ENCODE data around the gene TNKS1BP1. TPM values are rescaled to one million over a fixed set of nuclear protein-coding genes. Genes with fewer than 3 reads are reported as not detected.
A peak's percentile ranks its signal among the peaks of the same experiment; 100 is the strongest.

The TNKS1BP1 gene
- total RNA-seq, 1 experiment from 2014 or later: 127 TPM

DNA sequence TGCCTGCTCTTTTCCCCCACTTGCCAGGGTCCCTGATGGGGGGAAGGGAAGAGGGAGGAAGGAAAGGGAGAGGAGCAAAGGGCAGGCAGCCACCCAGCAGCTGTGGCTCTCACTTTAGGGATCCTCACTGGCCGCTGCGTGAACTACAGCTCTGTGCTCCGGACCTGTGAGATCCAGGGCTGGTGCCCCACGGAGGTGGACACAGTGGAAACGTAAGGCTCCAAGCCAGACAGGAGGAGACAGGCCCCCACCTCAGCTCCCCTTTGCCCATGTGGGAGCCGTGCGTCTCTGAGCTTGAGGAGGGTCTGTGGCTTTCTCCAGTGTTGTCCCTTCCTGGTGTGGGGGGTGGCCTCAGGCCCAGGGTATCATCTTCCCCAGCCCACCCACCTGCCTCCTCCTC, 23.3 kb upstream of the TNKS1BP1 start:
- DNase-seq (ENCODE audit: low spot score) (no peak), ATAC-seq (no peak)
- H3K4me3 Mint-ChIP-seq: no peak overlapping the region
- ChIA-PET POLR2A (no interaction called here), CTCF (interaction anchor here (0.6 to 2.8 kb wide), 6 partner anchors 10 to 179 kb away, joined by 3 to 13 read pairs (median 4); no protein-coding TSS in a partner anchor)
- peaks cover 6% of the 10 kb centered on the region; the same call in 1 of the 2 replicates for H3K9me3 Mint-ChIP-seq
- H3K27ac Mint-ChIP-seq: no peak overlapping the region
- TF ChIP-seq PRRX2 (CRISPR knock-in tag; IDR thresholded peaks at IDR 0.05) (no peak), NR1H2 (CRISPR knock-in tag; IDR thresholded peaks at IDR 0.05) (no peak), ZBTB21 (CRISPR knock-in tag; IDR thresholded peaks at IDR 0.05; ENCODE audit: borderline replicate concordance) (no peak), GABPB1 (CRISPR knock-in tag; IDR thresholded peaks at IDR 0.05) (no peak), TP53 (CRISPR knock-in tag; IDR thresholded peaks at IDR 0.05) (no peak), SP1 (CRISPR knock-in tag; conservative IDR thresholded peaks at IDR 0.05) (no peak), NR3C1 (CRISPR knock-in tag; conservative IDR thresholded peaks at IDR 0.05; ENCODE audit: low read depth) (no peak)
- TF ChIP-seq, protein P1, sequence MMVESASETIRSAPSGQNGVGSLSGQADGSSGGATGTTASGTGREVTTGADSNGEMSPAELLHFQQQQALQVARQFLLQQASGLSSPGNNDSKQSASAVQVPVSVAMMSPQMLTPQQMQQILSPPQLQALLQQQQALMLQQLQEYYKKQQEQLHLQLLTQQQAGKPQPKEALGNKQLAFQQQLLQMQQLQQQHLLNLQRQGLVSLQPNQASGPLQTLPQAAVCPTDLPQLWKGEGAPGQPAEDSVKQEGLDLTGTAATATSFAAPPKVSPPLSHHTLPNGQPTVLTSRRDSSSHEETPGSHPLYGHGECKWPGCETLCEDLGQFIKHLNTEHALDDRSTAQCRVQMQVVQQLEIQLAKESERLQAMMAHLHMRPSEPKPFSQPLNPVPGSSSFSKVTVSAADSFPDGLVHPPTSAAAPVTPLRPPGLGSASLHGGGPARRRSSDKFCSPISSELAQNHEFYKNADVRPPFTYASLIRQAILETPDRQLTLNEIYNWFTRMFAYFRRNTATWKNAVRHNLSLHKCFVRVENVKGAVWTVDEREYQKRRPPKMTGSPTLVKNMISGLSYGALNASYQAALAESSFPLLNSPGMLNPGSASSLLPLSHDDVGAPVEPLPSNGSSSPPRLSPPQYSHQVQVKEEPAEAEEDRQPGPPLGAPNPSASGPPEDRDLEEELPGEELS (CRISPR knock-in tag; IDR thresholded peaks at IDR 0.05): no peak
- TF ChIP-seq, protein P2, sequence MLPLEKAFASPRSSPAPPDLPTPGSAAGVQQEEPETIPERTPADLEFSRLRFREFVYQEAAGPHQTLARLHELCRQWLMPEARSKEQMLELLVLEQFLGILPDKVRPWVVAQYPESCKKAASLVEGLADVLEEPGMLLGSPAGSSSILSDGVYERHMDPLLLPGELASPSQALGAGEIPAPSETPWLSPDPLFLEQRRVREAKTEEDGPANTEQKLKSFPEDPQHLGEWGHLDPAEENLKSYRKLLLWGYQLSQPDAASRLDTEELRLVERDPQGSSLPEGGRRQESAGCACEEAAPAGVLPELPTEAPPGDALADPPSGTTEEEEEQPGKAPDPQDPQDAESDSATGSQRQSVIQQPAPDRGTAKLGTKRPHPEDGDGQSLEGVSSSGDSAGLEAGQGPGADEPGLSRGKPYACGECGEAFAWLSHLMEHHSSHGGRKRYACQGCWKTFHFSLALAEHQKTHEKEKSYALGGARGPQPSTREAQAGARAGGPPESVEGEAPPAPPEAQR (CRISPR knock-in tag; IDR thresholded peaks at IDR 0.05): no peak
- TF ChIP-seq, protein P3, sequence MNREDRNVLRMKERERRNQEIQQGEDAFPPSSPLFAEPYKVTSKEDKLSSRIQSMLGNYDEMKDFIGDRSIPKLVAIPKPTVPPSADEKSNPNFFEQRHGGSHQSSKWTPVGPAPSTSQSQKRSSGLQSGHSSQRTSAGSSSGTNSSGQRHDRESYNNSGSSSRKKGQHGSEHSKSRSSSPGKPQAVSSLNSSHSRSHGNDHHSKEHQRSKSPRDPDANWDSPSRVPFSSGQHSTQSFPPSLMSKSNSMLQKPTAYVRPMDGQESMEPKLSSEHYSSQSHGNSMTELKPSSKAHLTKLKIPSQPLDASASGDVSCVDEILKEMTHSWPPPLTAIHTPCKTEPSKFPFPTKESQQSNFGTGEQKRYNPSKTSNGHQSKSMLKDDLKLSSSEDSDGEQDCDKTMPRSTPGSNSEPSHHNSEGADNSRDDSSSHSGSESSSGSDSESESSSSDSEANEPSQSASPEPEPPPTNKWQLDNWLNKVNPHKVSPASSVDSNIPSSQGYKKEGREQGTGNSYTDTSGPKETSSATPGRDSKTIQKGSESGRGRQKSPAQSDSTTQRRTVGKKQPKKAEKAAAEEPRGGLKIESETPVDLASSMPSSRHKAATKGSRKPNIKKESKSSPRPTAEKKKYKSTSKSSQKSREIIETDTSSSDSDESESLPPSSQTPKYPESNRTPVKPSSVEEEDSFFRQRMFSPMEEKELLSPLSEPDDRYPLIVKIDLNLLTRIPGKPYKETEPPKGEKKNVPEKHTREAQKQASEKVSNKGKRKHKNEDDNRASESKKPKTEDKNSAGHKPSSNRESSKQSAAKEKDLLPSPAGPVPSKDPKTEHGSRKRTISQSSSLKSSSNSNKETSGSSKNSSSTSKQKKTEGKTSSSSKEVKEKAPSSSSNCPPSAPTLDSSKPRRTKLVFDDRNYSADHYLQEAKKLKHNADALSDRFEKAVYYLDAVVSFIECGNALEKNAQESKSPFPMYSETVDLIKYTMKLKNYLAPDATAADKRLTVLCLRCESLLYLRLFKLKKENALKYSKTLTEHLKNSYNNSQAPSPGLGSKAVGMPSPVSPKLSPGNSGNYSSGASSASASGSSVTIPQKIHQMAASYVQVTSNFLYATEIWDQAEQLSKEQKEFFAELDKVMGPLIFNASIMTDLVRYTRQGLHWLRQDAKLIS (CRISPR knock-in tag; IDR thresholded peaks at IDR 0.05; ENCODE audit: borderline replicate concordance): no peak
- peaks cover 26% of the 10 kb centered on the region for H3K4me1 Mint-ChIP-seq
- H3K36me3 Mint-ChIP-seq: no peaks in the 10 kb centered on the region
- peaks cover 11% of the 10 kb centered on the region; the same call in 1 of the 2 replicates for H3K27me3 Mint-ChIP-seq (ENCODE audit: low read depth)

DNA sequence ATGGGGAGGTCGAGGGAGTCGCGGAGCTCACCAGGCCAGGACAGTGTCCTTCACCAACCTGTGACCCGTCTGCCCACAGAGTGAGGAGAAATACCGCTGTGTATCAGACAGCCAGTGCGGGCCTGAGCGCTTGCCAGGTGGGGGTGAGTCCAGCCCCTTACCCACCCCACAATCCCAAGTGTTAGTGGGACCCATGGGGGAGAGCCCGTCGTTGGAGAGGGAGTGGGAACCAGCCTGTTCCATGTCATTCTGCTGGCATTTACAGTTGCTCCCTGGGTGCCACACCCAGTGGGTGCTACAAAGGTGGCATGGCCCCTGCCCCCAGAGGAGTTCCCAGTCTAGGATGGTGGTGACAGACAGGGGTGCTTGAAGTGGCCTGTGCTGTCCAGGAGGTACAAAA, 22.6 kb upstream of the TNKS1BP1 start:
- Mint-ChIP-seq H3K27ac (no peak overlapping the region), H3K4me1 (peaks cover 29% of the 10 kb centered on the region), H3K27me3 (ENCODE audit: low read depth) (peaks cover 11% of the 10 kb centered on the region; the same call in 1 of the 2 replicates), H3K4me3 (no peak overlapping the region), H3K9me3 (peaks cover 6% of the 10 kb centered on the region; the same call in 1 of the 2 replicates), H3K36me3 (no peaks in the 10 kb centered on the region)
- CTCF ChIA-PET: interaction anchor here (0.6 to 3.0 kb wide), 10 partner anchors 11 to 180 kb away, joined by 3 to 21 read pairs (median 5); no protein-coding TSS in a partner anchor
- POLR2A ChIA-PET: no interaction called here
- ATAC-seq (no peak), DNase-seq (ENCODE audit: low spot score) (no peak)
- TF ChIP-seq GTF2I (CRISPR knock-in tag; conservative IDR thresholded peaks at IDR 0.05) (no peak), NFE2L1 (CRISPR knock-in tag; IDR thresholded peaks at IDR 0.05) (no peak), TEAD4 (CRISPR knock-in tag; IDR thresholded peaks at IDR 0.05) (no peak)

DNA sequence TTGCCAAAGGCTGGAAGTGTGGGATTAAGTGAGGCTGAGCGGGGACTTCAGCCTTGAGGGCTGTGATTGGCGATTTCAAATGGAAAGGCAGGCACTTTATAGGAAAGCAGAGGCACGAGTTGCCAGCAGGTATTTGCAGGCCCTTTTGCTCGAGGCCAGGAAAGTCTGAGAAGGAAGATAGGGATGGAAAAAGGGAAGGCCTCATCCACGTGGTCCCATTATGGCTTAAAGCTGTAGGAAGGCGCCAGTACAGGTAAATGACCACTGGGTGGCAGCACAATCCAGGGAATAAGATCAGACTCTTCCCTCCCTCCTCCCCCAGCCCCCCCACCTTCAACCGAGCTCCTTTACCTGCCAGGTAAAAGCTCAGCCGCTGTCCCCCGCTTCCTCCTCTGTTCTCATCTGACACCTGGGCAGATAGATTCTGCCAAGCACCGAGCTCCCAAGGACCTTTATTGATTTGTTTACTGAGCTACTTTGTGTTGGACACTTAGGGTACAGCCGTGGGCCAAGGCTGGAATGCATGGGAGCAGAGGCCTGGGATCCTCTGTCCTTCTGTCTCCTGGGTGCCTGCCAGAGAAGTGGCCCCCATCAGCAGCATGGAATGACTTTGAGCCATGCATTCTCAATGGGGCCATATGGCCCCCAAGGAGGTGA, 20.9 kb upstream of the TNKS1BP1 start:
- Mint-ChIP-seq H3K9me3 (no peaks in the 10 kb centered on the region), H3K36me3 (no peaks in the 10 kb centered on the region), H3K4me1 (peaks cover 29% of the 10 kb centered on the region), H3K27me3 (ENCODE audit: low read depth) (peaks cover 16% of the 10 kb centered on the region), H3K27ac (no peak overlapping the region), H3K4me3 (peak overlapping the region; percentile 24; the same call in 1 of the 2 replicates)
- 0 out of 2 replicates have a peak, but pooled peaks have one; percentile 25 for TF ChIP-seq ETV6 (CRISPR knock-in tag; IDR thresholded peaks at IDR 0.05)
- TF ChIP-seq, protein P4, sequence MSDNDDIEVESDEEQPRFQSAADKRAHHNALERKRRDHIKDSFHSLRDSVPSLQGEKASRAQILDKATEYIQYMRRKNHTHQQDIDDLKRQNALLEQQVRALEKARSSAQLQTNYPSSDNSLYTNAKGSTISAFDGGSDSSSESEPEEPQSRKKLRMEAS (CRISPR knock-in tag; IDR thresholded peaks at IDR 0.05): peak; percentile 81
- TF ChIP-seq CBFB (CRISPR knock-in tag; IDR thresholded peaks at IDR 0.05; ENCODE audit: low read depth): no peak
- TF ChIP-seq, protein P5, sequence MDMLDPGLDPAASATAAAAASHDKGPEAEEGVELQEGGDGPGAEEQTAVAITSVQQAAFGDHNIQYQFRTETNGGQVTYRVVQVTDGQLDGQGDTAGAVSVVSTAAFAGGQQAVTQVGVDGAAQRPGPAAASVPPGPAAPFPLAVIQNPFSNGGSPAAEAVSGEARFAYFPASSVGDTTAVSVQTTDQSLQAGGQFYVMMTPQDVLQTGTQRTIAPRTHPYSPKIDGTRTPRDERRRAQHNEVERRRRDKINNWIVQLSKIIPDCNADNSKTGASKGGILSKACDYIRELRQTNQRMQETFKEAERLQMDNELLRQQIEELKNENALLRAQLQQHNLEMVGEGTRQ (CRISPR knock-in tag; IDR thresholded peaks at IDR 0.05): peak; percentile 47
- TF ChIP-seq CREB1 (CRISPR knock-in tag; IDR thresholded peaks at IDR 0.05): no peak
- TF ChIP-seq, protein P6, sequence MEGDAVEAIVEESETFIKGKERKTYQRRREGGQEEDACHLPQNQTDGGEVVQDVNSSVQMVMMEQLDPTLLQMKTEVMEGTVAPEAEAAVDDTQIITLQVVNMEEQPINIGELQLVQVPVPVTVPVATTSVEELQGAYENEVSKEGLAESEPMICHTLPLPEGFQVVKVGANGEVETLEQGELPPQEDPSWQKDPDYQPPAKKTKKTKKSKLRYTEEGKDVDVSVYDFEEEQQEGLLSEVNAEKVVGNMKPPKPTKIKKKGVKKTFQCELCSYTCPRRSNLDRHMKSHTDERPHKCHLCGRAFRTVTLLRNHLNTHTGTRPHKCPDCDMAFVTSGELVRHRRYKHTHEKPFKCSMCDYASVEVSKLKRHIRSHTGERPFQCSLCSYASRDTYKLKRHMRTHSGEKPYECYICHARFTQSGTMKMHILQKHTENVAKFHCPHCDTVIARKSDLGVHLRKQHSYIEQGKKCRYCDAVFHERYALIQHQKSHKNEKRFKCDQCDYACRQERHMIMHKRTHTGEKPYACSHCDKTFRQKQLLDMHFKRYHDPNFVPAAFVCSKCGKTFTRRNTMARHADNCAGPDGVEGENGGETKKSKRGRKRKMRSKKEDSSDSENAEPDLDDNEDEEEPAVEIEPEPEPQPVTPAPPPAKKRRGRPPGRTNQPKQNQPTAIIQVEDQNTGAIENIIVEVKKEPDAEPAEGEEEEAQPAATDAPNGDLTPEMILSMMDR (IDR thresholded peaks at IDR 0.05): peak; percentile 89
- no peak for TF ChIP-seq ZNF671 (CRISPR knock-in tag; IDR thresholded peaks at IDR 0.05)
- no peak for TF ChIP-seq SMAD4 (CRISPR knock-in tag; IDR thresholded peaks at IDR 0.05)
- ChIA-PET CTCF (interaction anchor here (0.5 to 3.0 kb wide), 70 partner anchors 8 to 1534 kb away, joined by 3 to 59 read pairs (median 5); partner anchors contain the start of genes CTNND1, PRG3, RTN4RL2 and SERPING1), POLR2A (no interaction called here)
- DNase-seq (ENCODE audit: low spot score): peak; percentile 89
- peak; percentile 70 for ATAC-seq

Data from WTC11 (cell line).